Stimulated activated CD8-positive, alpha-beta memory T cell treated with anti-CD3 and anti-CD28 coated beads, Interleukin-7, amount 100 ng/mL, for 1 hour (primary cell): ENCODE measurements around the gene NEDD9.

Source experiments
- DNase-seq, 2 donors: peaks; one replicate each; pipeline ENCODE4 v3.0.0-alpha.2; 2020; ENCODE audit warnings: low read depth in 2 of 2

NEDD9 gene

GRCh38 chr6:11218102-11218442 is 14.4 kb downstream of the NEDD9 start:
- DNase-seq: no peak

GRCh38 chr6:11217360-11218101 is 14.9 kb downstream of the NEDD9 start:
- DNase-seq: no peak

GRCh38 chr6:11215773-11216172 is 16.7 kb downstream of the NEDD9 start:
- DNase-seq: no peak

- no peak for DNase-seq
Measured at GRCh38 chr6:11214901-11215300, 17.6 kb downstream of the NEDD9 start.

- DNase-seq: no peak
Measured at GRCh38 chr6:11214084-11214833, 18.2 kb downstream of the NEDD9 start.

DNA sequence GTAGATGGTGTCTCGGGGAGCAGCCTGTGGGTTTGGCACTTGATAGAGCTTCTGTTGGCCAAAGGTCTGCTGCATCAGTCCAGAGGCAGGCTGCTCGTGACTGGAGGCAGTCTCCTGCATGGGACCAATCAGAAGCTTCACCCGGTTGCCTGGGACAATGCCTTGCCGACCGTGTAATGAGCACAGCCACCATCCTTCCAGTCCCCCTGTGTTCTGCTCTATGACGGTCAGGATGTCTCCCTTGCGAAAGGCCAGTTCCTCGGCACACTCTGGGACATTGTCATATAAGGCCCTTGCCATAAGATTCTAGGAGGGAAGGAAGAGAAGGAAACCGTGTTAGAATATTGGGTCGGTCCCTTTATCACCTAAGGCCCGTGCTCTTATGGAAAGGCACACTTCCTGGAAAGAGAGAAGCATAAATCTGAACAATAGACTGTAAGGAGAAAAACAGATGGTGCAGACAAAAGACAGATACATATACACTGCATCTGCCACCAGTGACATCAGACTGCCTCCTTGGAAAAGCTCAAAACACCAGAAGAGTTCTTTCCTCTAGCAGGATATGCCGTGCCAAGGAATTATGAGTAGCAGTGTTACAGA is 18.9 kb downstream of the NEDD9 start:
- DNase-seq: no peak

DNA sequence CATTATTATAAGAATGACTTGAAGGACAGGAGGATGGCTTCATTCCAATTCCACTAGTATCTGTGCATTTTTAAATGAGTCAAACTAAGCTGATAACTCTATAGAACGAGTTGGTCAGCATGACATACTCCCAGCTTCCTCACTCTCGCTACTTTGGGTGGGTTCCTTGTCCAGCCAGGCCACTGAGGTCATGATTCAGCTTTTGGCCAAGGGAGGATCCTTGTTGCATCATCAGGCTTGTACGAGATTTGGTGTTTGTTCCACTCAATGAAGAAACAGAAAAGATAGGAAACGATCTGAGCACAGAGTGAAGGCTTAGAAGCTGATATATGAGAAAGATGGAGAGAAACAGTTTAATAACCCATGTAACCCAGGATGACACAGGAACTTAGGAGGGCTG is 19.8 kb downstream of the NEDD9 start:
- no peak for DNase-seq

DNA sequence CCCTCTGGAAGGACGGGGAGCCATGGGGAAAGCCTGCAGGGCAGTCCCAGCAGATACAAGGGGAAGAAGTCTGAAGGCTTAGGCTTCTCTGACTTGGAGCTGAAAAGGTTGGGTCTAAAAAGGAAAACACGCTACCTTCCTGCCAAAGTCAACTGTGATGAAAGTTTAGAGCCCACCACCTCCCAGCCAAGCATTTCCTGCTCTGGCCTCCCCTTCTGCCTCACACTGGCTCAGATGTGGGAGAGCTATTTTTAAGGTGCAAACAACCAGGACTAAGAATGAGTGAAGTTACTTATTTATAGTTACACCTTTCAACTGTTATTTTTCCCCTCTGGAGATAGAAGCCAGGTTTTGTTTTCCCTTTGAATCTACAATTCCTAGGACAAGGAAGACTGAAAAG is 21.2 kb downstream of the NEDD9 start:
- no peak for DNase-seq

DNA sequence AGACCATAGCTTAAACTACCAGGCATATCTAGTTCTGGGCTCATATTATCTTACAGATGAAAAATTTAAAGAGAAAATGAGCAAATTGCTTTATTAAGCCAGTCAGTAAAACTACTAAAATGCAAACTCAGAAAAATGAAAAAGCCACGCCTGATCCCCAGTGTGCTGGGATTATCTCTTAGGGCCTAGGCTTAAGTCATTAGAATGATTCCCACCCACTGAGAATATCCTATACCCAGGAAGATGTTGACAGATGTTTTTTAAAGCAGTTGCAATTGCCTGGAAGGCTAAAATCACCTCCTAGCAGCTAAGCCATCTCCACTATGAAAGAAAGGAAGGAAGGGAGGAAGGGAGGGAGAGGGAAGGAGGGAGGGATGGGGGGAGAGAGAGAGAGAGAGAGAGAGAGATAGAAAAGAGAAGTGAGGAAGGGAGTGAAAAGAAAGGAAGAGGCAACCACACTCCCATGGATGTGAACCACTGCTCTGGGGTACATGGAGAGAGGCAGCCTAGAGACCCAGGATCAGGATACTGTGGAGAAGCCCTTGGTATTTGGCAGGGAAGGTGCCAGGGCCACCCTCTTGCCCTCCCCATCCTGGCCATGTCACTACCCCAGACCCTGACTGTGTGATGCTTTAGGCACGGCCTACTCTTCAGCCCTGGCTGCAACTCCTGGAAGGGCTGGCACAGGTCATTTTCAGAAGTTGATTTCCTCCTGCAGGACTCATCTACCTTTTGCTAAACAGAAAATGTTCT is 21.9 kb downstream of the NEDD9 start:
- DNase-seq: no peak

DNA sequence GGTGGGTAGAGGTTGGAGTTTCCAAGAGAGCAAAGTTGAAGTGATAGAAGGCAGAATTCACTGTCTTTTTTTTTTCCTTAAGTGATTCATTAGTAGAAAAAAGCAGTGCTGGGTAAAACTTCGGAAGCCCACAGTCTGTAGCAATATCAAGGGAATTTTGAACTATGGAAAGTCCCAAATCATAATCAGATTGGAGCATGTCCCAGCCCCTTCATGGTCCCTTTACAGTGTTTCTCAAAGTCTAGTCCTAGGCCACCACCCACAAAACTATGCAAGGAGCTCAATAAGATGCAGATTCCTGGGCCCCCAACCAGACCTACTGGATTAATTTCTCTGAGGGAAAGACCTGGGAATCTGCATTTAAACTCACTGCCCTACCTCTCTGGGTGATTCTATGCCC is 22.6 kb downstream of the NEDD9 start:
- no peak for DNase-seq

DNA sequence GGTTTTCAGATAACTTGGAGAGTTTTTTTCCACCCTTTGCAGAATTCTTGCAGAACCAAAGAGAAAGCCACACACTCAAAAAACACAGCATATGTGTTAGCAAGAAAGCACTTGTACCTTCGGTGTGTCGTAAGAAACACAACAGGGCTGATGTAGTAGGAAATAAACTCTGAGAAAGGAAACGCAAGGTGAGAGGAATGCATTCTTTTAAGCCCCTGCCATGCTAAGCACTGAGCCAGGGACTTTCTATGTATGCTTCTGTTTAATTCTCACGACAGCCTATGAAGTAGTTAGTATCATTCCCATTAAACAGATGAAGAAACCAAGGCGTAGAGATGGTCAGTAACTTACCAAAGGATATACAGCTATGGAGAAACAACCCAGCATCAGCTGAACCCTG is 23.1 kb downstream of the NEDD9 start:
- no peak for DNase-seq

DNA sequence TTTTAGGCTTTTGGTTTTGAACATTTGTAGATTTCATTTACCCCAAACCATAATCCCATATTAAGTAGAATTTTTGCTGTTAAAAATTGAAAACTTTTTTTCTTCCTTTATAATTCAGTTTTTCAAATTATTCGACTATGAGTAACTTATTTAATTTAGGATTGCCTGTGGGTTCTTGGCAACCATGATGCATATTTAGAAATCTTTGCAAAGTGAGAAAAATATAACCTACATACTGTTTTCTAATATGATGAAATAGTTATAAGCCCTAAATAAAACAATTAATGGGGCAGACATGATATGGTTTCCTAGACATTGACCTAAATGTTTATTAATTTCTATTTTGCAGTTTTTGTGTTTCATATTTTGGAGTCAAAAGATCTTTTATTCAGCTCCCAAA is 23.6 kb downstream of the NEDD9 start:
- no peak for DNase-seq

DNA sequence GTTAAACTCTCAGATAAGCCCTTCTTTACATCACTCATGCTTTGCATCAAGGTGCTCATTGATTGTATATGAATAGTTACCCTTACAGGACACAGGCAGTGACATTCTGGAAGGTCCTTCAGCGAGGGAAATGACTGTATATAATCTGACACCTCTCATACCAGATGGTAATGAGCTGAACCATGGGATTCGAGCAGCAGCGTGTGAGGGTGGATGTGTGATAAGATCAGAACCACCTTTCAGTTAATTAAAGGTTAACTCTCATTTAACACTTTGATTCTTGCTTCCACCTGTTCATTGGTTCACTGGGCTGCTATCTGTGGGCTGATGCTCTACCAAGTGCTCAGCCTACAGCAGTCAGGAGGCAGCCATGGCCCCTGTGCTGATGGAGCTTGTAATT is 24.2 kb downstream of the NEDD9 start:
- no peak for DNase-seq

- no peak for DNase-seq
Measured at GRCh38 chr6:11207199-11207968, 25.1 kb downstream of the NEDD9 start.

GRCh38 chr6:11206576-11206975 is 25.9 kb downstream of the NEDD9 start:
- no peak for DNase-seq

DNA sequence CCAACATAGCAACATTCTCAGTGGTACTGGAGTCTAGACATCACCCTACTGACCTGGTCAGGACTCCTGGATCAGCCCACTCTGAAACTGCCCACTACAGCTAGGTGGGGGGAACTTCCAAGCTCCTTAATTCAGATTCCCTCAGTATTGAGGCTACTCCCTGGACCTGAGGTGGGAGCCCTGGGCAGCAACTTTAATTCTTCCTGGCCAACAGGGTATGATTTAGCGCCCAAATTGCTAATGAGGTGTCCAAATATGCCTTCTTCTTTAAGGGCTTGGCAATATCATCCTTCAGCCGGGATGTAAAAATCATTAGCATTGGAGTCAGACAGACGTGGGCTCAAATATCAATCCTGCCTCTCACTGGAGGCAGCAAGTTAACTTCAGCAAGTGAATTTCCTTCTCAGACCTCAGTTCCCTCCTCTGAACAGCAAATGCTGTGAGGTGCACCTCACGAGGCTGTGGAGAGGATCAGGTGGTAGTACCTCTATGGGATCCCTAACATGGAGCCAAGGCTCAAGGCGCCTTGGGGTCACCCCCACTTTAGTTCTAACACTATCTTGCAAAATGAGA is 27.6 kb downstream of the NEDD9 start:
- DNase-seq: no peak

DNA sequence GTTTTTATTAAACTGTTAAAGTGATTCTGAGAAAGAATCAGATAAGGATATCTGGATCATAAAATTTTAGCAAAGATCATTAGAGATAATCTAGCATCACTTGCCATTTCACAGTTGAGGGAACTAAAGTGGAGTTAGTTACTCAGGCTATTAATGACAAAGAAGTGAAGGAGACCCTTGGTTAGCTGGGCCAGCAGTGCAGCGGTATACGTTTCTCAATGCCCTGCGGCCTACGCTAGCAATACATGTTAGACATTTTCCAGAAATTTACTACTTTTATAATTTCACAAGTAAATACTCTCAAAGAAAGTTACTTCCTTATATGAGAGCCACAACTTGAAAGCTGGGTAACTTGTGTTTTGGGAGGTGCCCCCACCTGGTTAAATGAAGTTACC is 28.5 kb downstream of the NEDD9 start:
- no peak for DNase-seq

- DNase-seq: no peak
Measured at GRCh38 chr6:11203306-11204004, 29.0 kb downstream of the NEDD9 start.

GRCh38 chr6:11202513-11203305 is 29.8 kb downstream of the NEDD9 start:
- DNase-seq: peak in 1 of 2 donors; percentile 10
